Measurements from ENCODE around the gene RPS14. TPM values are rescaled to one million over a fixed set of nuclear protein-coding genes. Genes with fewer than 3 reads are reported as not detected.
A peak's percentile ranks its signal among the peaks of the same experiment; 100 is the strongest.

The RPS14 gene
- total and polyA plus RNA-seq, 2 of the 4 experiments (the other 2 are of a cell fraction) = 6,296 to 7,310 TPM

DNA sequence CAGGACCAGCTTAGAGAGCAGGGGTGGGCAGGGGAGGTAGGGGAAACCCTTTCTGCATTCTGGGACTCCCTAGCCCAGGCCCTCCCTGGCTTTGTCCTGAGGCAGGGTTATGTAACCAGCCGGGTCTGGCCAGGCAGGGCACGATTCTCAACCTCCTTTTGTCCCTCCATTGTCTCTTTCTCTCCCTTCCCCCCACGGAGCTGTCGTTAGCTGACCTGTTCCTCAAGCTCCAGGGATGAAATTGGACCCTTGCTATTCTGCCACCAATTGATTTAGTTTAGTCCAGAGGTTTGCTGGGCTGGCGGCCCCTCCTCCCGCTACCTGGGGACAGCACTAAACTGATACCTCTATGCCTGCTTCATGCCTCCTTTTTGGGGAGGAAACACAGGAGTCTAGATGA lies 49.0 kb upstream of the RPS14 start:
- H3K4me2 ChIP-seq (ENCODE audit: low read depth, low read length) = peak overlapping the region; percentile 72
- H3K23ac ChIP-seq (ENCODE audit: low read depth, low read length) = peak overlapping the region; percentile 57; the same call in 1 of the 2 replicates
- CTCF ChIA-PET = no interaction called here
- dilution Hi-C loops (cut with HindIII; ENCODE audit: low sequenced_read_pairs, unreplicated experiment) (no loop called here), in situ Hi-C loops (cut with MboI; ENCODE audit: low sequenced_read_pairs) (no loop called here), intact Hi-C loops (cut with micrococcal nuclease) (no loop called here)
- H2BK120ac ChIP-seq (ENCODE audit: low read depth, low read length) = peak overlapping the region; percentile 74
- peak overlapping the region; percentile 83 for H2AK5ac ChIP-seq (ENCODE audit: low read depth, low read length)
- peak overlapping the region; percentile 68 to 76; a peak in 3 of 4 replicates for H4K8ac ChIP-seq (ENCODE audit: low read depth in 2 of 2, low read length in 2 of 2)
- 0 out of 2 replicates have a peak overlapping the region, but pooled peaks have one; percentile 68 for H3K56ac ChIP-seq (ENCODE audit: extremely low read depth, insufficient read depth, low read length)
- peaks cover 55% of the 10 kb centered on the region for H3K4me1 ChIP-seq (ENCODE audit: control insufficient read depth, insufficient read depth, low read length)
- peak overlapping the region; percentile 94 for H3K4ac ChIP-seq (ENCODE audit: low read depth, low read length)
- TF ChIP-seq, protein P1, sequence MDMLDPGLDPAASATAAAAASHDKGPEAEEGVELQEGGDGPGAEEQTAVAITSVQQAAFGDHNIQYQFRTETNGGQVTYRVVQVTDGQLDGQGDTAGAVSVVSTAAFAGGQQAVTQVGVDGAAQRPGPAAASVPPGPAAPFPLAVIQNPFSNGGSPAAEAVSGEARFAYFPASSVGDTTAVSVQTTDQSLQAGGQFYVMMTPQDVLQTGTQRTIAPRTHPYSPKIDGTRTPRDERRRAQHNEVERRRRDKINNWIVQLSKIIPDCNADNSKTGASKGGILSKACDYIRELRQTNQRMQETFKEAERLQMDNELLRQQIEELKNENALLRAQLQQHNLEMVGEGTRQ (IDR thresholded peaks at IDR 0.05; ENCODE audit: low read depth, low read length) = no peak
- TF ChIP-seq CHD1 (IDR thresholded peaks at IDR 0.05; ENCODE audit: low read depth, low read length) = no peak
- peak overlapping the region; percentile 83; the same call in 1 of the 2 replicates for H3K14ac ChIP-seq (replicated peaks; ENCODE audit: low read depth, low read length)
- peak overlapping the region; percentile 68 for H4K5ac ChIP-seq (ENCODE audit: low read depth, low read length)
- H3K4me3 ChIP-seq (ENCODE audit: insufficient read depth, low read depth, low read length) = no peak overlapping the region
- H3K27me3 ChIP-seq (ENCODE audit: control insufficient read depth, insufficient read depth, low read length) = no peaks in the 10 kb centered on the region
- H3K9me3 ChIP-seq (ENCODE audit: control insufficient read depth, insufficient read depth, low read length) = no peaks in the 10 kb centered on the region
- peak overlapping the region; percentile 97; the same call in 1 of the 2 replicates for H4K91ac ChIP-seq (ENCODE audit: insufficient read depth, low read depth, low read length)
- peaks cover 71% of the 10 kb centered on the region for H4K20me1 ChIP-seq (ENCODE audit: insufficient read depth, low read length)
- 69% methylated on average over 2 of the region's 6 CpGs; no CpG with 5 or more reads in 1 of the 2 experiments for WGBS, 2 experiments (ENCODE audit: extremely low coverage in 2 of 2, insufficient read length in 1 of 2)
- H2AK9ac ChIP-seq (replicated peaks; ENCODE audit: low read depth, low read length, poor library complexity) = peak overlapping the region; percentile 80
- peak overlapping the region; percentile 26 for H2AFZ ChIP-seq (replicated peaks; ENCODE audit: low read length, poor library complexity)
- peaks cover 26 to 79% of the 10 kb centered on the region in 2 experiments for H3K79me1 ChIP-seq (ENCODE audit: low read depth in 1 of 2, low read length in 2 of 2)
- BruUV-seq (replicated peaks) = no TSS peak
- peaks cover 10% of the 10 kb centered on the region for H3K36me3 ChIP-seq (ENCODE audit: control insufficient read depth, insufficient read depth, low read length)
- no peak for DNase-seq
- H3K9me1 ChIP-seq (ENCODE audit: insufficient read depth, low read length) = peaks cover 65% of the 10 kb centered on the region
- H3K27ac ChIP-seq (ENCODE audit: insufficient read depth, low read length) = peak overlapping the region; percentile 57
- H2BK5ac ChIP-seq (ENCODE audit: low read depth, low read length, poor library complexity, severe bottlenecking) = peak overlapping the region; percentile 96
- peak overlapping the region; percentile 75 for H2BK20ac ChIP-seq (ENCODE audit: low read depth, low read length)
- H3K18ac ChIP-seq (ENCODE audit: low read depth, low read length) = peak overlapping the region; percentile 55
- POLR2A ChIA-PET (ENCODE audit: unreplicated experiment) = interaction anchor here (0.6 kb wide), 1 partner anchor 8 kb away, joined by 6 read pairs; no protein-coding TSS in a partner anchor
- peak overlapping the region; percentile 75; the same call in 2 of the 3 replicates for H2BK15ac ChIP-seq (ENCODE audit: low read depth, low read length)
- H3K9ac ChIP-seq (ENCODE audit: low read depth, low read length) = peak overlapping the region; percentile 10; the same call in 1 of the 2 replicates
- no peak for ATAC-seq (ENCODE audit: low read depth)
